Spinal cord (tissue), 10 donors: ENCODE data around the gene ABCC6. TPM values are rescaled to one million over a fixed set of nuclear protein-coding genes. Genes with fewer than 3 reads are reported as not detected.
"Not testable (repeated sequence)": the region's sequence is repeated elsewhere in the genome, so short reads cannot be mapped to it uniquely, and the experiment has no call there.

ENCODE experiments used
- DNase-seq, 6 donors: peaks; one replicate each; pipeline versions ENCODE4 v3.0.0 to v3.0.0-alpha.2; 2013 to 2015; ENCODE audit warnings: low spot score in 6 of 6, low read depth in 4 of 6
- H3K27ac ChIP-seq: one replicate; pipeline ENCODE4 v1.5.1; 2013; ENCODE audit warnings: low read depth, low read length, control low read depth
- H3K27me3 ChIP-seq: one replicate; pipeline ENCODE4 v1.6.1; 2013; ENCODE audit warnings: low read length; ENCODE audit not compliant: control insufficient read depth, insufficient read depth
- H3K36me3 ChIP-seq: one replicate; pipeline ENCODE4 v1.6.1; 2013; ENCODE audit warnings: low read length; ENCODE audit not compliant: control insufficient read depth, insufficient read depth
- H3K4me1 ChIP-seq: one replicate; pipeline ENCODE4 v1.6.1; 2013; ENCODE audit warnings: low read length; ENCODE audit not compliant: control insufficient read depth, insufficient read depth
- H3K4me3 ChIP-seq: one replicate; pipeline ENCODE4 v1.5.1; 2013; ENCODE audit warnings: low read depth, low read length, control low read depth
- H3K9me3 ChIP-seq: one replicate; pipeline ENCODE4 v1.6.1; 2013; ENCODE audit warnings: low read length; ENCODE audit not compliant: control insufficient read depth, insufficient read depth
- WGBS: methylation state at CpG from one replicate; pipeline ENCODE4 v1.1.5; 2013; ENCODE audit warnings: missing lambda C conversion rate; ENCODE audit not compliant: insufficient coverage; 5-methylcytosine and 5-hydroxymethylcytosine counted together
- polyA plus RNA-seq, 2 donors: library from polyadenylated mRNA; unstranded; fragments of 120-200 nt; gene quantifications; one replicate each; pipeline ENCODE4 v1.2.1, GENCODE V29; 2013; ENCODE audit not compliant: insufficient read length in 2 of 2
- total RNA-seq, 2 donors: library from RNA; depleted of rRNA in 1 of 2; stranded (reverse); fragments of 120-200 nt in 1 of 2; fragments of >200 nt in 1 of 2; gene quantifications; one replicate each; pipeline versions ENCODE4 v1.2.3 to v1.2.4, GENCODE V29; 2013 to 2014
- donor health status: healthy.

The ABCC6 gene
- total and polyA plus RNA-seq, 4 donors, result 0.69 to 3.4 (median 1.7) TPM

GRCh38 chr16:16182918-16183317, 40.4 kb downstream of the ABCC6 start:
- no peaks in the 10 kb centered on the region for H3K9me3 ChIP-seq
- DNase-seq, result no peak
- WGBS, result 86% methylated on average over 8 of the region's 8 CpGs

GRCh38 chr16:16181748-16182147, 41.5 kb downstream of the ABCC6 start:
- no CpG with 5 or more reads among the region's 3 CpGs for WGBS
- not testable (repeated sequence) for H3K4me3 ChIP-seq, H3K27me3 ChIP-seq, H3K4me1 ChIP-seq, H3K9me3 ChIP-seq, H3K36me3 ChIP-seq, DNase-seq, H3K27ac ChIP-seq

More at GRCh38 chr16:16182918-16183317, 40.4 kb downstream of the ABCC6 start:
- Histone ChIP-seq H3K4me3 (no peak overlapping the region), H3K4me1 (no peaks in the 10 kb centered on the region), H3K36me3 (no peaks in the 10 kb centered on the region), H3K27me3 (no peaks in the 10 kb centered on the region), H3K27ac (no peak overlapping the region)

- no peaks in the 10 kb centered on the region for H3K27me3 ChIP-seq
- 93% methylated on average over 6 of the region's 7 CpGs for WGBS
- H3K4me1 ChIP-seq, result peaks cover 10% of the 10 kb centered on the region
- DNase-seq, result no peak
- H3K36me3 ChIP-seq, result no peaks in the 10 kb centered on the region
- no peak overlapping the region for H3K4me3 ChIP-seq
- no peaks in the 10 kb centered on the region for H3K9me3 ChIP-seq
- H3K27ac ChIP-seq, result no peak overlapping the region
Observed at GRCh38 chr16:16178455-16179162, 44.7 kb downstream of the ABCC6 start.

GRCh38 chr16:16176328-16176727, 47.0 kb downstream of the ABCC6 start:
- no peaks in the 10 kb centered on the region for H3K9me3 ChIP-seq
- H3K4me1 ChIP-seq, result peaks cover 10% of the 10 kb centered on the region
- no peak overlapping the region for H3K4me3 ChIP-seq
- H3K36me3 ChIP-seq, result no peaks in the 10 kb centered on the region
- no peaks in the 10 kb centered on the region for H3K27me3 ChIP-seq
- H3K27ac ChIP-seq, result no peak overlapping the region
- DNase-seq, result no peak

- DNase-seq, result peak in 3 of 6 donors; percentile 23 to 54 (median 47)
- H3K4me1 ChIP-seq, result peaks cover 10% of the 10 kb centered on the region
- no peaks in the 10 kb centered on the region for H3K9me3 ChIP-seq
- H3K4me3 ChIP-seq, result no peak overlapping the region
- 41% methylated on average over 5 of the region's 5 CpGs for WGBS
- H3K27ac ChIP-seq, result no peak overlapping the region
- H3K27me3 ChIP-seq, result no peaks in the 10 kb centered on the region
- H3K36me3 ChIP-seq, result no peaks in the 10 kb centered on the region
Observed at GRCh38 chr16:16175296-16175695, 48.0 kb downstream of the ABCC6 start.

GRCh38 chr16:16172991-16173390, 50.3 kb downstream of the ABCC6 start:
- H3K4me1 ChIP-seq, result peaks cover 10% of the 10 kb centered on the region
- no peaks in the 10 kb centered on the region for H3K9me3 ChIP-seq
- no peaks in the 10 kb centered on the region for H3K27me3 ChIP-seq
- peaks cover 4% of the 10 kb centered on the region for H3K36me3 ChIP-seq
- DNase-seq, result no peak
- no peak overlapping the region for H3K4me3 ChIP-seq
- WGBS, result 80% methylated on average over 2 of the region's 4 CpGs
- H3K27ac ChIP-seq, result no peak overlapping the region

GRCh38 chr16:16171332-16171919, 51.9 kb downstream of the ABCC6 start:
- WGBS, result 97% methylated on average over 2 of the region's 4 CpGs

GRCh38 chr16:16169615-16170014, 53.7 kb downstream of the ABCC6 start:
- 94% methylated on average over 15 of the region's 15 CpGs for WGBS
- no peak for DNase-seq
- Histone ChIP-seq H3K4me3 (no peak overlapping the region), H3K36me3 (peaks cover 4% of the 10 kb centered on the region), H3K4me1 (no peaks in the 10 kb centered on the region), H3K27ac (no peak overlapping the region), H3K9me3 (no peaks in the 10 kb centered on the region), H3K27me3 (no peaks in the 10 kb centered on the region)

More at GRCh38 chr16:16171332-16171919, 51.9 kb downstream of the ABCC6 start:
- H3K36me3 ChIP-seq, result peaks cover 4% of the 10 kb centered on the region
- peaks cover 10% of the 10 kb centered on the region for H3K4me1 ChIP-seq
- no peak overlapping the region for H3K27ac ChIP-seq
- no peak for DNase-seq
- H3K9me3 ChIP-seq, result no peaks in the 10 kb centered on the region
- H3K4me3 ChIP-seq, result no peak overlapping the region
- no peaks in the 10 kb centered on the region for H3K27me3 ChIP-seq

GRCh38 chr16:16168431-16168830, 54.9 kb downstream of the ABCC6 start:
- no peak for DNase-seq

GRCh38 chr16:16167927-16168326, 55.4 kb downstream of the ABCC6 start:
- WGBS, result 86% methylated on average over 10 of the region's 11 CpGs
- no peak for DNase-seq
- Histone ChIP-seq H3K36me3 (peaks cover 4% of the 10 kb centered on the region), H3K4me3 (no peak overlapping the region), H3K27me3 (no peaks in the 10 kb centered on the region), H3K4me1 (peaks cover 9% of the 10 kb centered on the region), H3K9me3 (no peaks in the 10 kb centered on the region), H3K27ac (no peak overlapping the region)

More at GRCh38 chr16:16168431-16168830, 54.9 kb downstream of the ABCC6 start:
- 88% methylated on average over 12 of the region's 14 CpGs for WGBS
- Histone ChIP-seq H3K27me3 (no peaks in the 10 kb centered on the region), H3K27ac (no peak overlapping the region), H3K4me3 (no peak overlapping the region), H3K36me3 (peaks cover 4% of the 10 kb centered on the region), H3K4me1 (peaks cover 7% of the 10 kb centered on the region), H3K9me3 (no peaks in the 10 kb centered on the region)
